HFF-Myc (cell line): ENCODE results near the gene ABCF3.
A peak's percentile ranks its signal among the peaks of the same experiment; 100 is the strongest.

Source experiments
- DNase-seq: peaks from one replicate; pipeline ENCODE4 v3.0.0-alpha.2; 2011; ENCODE audit warnings: low read depth; ENCODE audit errors: extremely low read depth
- H3K4me3 ChIP-seq: replicated peaks from 2 replicates; pipeline ENCODE4 v1.5.1; 2011; ENCODE audit warnings: low read depth, mild to moderate bottlenecking, control low read depth, low read length
- TF ChIP-seq, protein P1 (sequence below): IDR thresholded peaks from 2 replicates; pipeline ENCODE4 v1.5.1; 2012; ENCODE audit warnings: mild to moderate bottlenecking, low read depth, low read length, control low read depth; ENCODE audit errors: missing control alignments

ABCF3 gene

DNA sequence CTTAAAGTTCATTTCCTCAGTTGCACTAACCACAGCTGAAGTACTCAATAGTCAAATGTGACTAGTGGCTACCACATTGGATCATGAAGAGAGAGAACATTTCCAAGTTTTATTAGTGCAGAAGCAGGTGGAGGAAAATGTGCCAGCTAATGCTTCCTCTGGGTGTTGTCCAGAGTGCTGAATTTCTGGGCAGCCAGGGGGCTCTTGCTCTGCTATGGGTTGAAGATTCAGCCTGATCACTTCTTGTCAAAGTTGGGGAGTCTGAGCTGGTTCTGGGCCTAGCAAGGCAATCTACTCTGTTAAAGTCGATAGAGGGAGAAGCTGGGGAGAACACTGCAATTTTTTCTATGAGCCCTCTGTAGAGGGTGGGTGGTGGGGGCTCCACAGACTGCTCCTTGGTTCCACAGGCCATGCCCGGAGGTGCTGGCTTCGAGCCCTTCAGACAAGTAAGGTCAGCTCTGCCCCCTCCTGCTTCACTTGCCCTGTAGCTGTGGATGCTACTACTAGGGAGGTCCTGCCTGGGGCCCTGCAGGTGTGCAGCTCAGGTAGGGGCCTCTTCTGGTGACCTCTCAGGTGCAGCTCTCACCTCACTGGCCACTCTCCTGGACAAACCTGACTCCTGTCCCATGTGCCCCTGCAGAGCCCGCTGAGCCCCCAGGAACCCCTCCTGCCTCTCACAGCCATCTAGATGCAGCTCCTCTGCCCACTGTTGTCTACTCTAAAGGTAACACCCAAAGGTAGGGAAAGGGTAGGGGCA lies 54.6 kb downstream of the ABCF3 start:
- no peak overlapping the region for H3K4me3 ChIP-seq
- DNase-seq = no peak
- TF ChIP-seq, protein P1, sequence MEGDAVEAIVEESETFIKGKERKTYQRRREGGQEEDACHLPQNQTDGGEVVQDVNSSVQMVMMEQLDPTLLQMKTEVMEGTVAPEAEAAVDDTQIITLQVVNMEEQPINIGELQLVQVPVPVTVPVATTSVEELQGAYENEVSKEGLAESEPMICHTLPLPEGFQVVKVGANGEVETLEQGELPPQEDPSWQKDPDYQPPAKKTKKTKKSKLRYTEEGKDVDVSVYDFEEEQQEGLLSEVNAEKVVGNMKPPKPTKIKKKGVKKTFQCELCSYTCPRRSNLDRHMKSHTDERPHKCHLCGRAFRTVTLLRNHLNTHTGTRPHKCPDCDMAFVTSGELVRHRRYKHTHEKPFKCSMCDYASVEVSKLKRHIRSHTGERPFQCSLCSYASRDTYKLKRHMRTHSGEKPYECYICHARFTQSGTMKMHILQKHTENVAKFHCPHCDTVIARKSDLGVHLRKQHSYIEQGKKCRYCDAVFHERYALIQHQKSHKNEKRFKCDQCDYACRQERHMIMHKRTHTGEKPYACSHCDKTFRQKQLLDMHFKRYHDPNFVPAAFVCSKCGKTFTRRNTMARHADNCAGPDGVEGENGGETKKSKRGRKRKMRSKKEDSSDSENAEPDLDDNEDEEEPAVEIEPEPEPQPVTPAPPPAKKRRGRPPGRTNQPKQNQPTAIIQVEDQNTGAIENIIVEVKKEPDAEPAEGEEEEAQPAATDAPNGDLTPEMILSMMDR = no peak

DNA sequence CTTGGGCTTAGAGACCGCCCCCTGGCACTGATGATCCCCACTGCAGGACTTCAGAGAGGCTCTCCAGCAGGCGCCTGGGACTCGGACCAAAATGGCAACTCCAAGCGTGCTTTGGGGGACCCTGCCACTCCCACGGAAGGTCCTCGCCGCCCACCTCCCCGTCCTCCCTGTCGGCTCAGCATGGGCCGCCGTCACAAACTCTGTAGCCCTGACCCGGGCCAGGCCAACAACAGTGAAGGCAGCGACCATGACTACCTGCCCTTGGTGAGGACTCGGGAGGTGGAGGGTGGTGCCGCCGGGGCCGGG lies 55.1 kb downstream of the ABCF3 start:
- H3K4me3 ChIP-seq = no peak overlapping the region
- TF ChIP-seq, protein P1 = no peak
- DNase-seq = no peak

DNA sequence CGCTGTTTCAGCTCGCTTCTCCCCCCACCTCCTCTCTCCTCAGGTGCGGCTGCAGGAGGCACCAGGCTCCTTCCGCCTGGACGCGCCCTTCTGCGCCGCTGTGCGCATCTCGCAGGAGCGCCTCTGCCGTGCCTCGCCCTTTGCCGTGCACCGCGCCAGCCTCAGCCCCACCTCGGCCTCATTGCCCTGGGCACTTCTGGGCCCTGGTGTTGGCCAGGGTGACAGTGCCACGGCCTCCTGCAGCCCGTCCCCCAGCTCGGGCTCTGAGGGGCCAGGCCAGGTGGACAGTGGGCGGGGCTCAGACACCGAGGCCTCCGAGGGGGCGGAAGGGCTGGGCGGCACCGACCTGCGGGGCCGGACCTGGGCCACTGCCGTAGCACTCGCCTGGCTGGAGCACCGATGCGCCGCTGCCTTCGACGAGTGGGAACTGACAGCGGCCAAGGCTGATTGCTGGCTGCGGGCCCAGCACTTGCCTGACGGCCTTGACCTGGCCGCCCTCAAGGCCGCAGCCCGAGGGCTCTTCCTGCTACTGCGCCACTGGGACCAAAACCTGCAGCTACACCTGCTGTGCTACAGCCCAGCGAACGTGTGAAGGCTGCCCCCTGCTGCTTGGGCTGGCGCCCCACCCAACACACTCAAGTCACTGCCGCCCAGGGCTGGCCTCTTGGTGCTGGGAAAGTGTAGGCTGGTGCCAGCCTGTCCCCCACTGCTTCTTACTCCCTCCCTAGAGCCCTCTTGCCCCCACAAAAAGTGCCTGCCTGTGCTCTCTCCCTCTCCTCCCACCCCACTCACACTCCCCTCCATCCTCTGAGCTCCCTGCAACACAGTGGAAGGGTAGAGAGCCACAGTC lies 55.7 kb downstream of the ABCF3 start:
- DNase-seq = no peak

DNA sequence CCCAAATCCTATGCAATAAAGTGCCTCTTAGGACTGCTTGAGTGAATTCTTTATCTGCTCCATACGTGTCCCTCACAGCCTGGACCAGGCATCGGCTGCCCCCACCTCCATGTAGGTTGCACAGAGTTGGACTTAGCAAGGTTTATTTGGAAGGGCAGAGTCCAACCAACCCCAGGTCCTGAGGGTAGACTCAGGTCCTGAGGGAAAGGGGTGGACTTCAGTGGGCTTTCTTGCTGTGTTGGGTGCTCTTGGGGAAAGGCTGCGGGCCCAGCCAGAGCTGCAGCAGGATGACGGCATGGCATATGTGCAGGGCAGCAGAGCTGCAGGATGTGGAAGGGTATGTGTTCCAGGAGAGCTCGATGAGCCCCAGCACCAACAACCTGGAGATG lies 56.3 kb downstream of the ABCF3 start:
- DNase-seq = no peak
- TF ChIP-seq, protein P1 = no peak
- H3K4me3 ChIP-seq = no peak overlapping the region

More for the DNA sequence above, 55.7 kb downstream of the ABCF3 start:
- no peak overlapping the region for H3K4me3 ChIP-seq
- TF ChIP-seq, protein P1 = peak; percentile 46
